NCI-H524 treated with DMSO at 0.1 percent for 48 hours (cell line): ENCODE measurements around the gene LRRC57.

Experiments
- DNase-seq: peaks from one replicate; lab custom pipeline; 2025; lab: John Stamatoyannopoulos, UW

Gene LRRC57

DNA sequence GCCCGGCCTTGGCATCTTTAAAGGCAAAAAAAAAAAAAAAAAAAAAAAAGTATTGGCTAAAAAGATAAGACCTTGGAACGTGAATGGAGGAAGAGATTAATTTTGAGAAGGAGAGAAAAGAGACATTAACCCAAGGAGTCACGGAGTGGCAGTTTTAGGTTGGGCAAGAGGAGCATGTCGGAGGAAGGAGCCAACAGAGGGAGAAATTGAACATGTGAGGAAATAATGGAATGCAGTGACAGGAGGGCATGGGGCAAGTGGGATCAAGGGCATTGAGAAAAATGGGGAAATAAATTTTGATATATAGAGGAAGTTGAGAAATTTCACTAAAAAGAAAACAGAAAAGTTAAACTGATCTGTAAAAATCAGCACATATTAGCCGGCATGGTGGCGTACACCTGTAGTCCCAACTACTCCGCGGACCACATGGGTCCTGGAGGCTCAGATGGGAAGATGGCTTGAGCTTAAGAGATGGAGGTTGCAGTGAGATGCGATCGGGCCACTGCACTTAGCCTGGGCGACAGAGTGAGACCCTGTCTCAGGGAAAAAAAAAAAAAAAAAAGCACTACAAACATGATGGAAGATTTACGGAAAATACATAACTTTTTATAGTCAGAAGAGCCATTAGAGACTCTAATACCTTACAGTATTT is 1.3 kb upstream of the LRRC57 start:
- no peak for DNase-seq

DNA sequence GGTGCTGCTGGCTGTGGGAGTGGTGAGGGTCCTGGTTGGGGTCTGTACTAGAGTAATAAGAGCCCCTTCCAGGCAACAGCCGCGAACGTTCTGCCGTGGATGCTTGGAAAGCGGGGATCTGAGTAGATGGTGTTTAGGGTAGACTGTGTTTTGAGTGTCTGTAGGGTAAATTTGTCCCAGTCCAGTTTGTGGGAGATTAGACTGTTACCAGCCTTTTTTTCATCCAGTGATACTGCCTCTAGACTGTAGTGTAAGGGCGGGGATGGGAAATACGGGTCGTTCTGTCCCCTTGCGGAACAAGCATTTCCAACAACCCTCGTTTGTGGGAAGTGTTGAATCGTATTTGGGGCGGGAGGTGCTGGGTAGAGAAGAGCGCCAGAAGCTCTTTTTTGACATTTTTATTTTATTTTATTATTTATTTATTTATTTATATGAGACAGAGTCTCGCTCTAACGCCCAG is 469 bp upstream of the LRRC57 start:
- DNase-seq: no peak

DNA sequence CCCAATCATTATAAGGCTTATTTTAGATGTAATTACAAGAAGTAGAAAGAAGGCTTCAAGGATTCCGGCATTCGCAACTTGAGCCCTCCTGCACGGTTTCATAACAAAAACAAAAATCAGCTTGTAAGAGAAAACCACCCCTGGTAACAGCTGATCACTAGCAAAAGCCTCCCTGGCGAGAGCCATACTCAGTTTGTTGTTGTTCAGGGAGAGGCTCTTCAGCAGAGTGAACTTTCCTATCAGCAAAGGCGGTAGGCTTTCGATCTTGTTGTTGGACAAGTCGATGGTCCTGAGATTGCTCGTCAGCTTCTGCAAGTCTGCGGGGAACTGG is 710 bp downstream of the LRRC57 start:
- no peak for DNase-seq

DNA sequence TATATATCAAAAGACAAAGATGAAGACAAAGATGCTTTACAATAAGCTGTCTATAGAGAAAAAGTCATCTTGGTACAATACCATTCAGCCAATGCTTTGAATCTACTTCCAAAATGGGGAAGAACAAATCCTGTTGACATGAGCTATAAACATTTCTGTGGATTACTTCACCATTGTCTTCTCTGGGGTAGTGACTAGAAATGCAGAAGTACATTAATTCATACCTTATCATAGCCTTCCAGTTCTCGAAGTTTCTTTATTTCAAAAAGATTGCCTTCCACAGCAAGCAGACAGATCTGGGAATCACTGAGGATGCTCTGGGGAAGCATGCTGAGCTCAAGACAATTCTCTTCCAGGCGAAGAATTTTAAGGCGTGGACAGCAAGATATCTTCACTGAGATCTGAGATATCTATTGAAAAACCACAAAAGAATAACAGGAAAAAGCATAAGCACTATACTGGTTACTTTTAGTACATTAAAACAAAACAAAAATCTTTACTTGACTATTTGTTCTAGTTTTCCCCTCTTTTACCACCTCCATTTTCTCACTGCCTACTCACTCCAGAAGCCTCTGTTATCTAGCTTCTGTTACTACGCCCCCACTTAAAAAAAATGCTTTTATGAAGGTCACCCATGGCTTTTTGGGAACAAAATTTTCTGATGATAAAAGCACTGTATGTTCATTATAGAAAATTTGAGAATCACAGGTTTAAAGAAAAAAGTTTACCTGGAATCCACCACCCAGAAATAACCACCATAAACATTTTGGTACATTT is 3.6 kb downstream of the LRRC57 start:
- no peak for DNase-seq

DNA sequence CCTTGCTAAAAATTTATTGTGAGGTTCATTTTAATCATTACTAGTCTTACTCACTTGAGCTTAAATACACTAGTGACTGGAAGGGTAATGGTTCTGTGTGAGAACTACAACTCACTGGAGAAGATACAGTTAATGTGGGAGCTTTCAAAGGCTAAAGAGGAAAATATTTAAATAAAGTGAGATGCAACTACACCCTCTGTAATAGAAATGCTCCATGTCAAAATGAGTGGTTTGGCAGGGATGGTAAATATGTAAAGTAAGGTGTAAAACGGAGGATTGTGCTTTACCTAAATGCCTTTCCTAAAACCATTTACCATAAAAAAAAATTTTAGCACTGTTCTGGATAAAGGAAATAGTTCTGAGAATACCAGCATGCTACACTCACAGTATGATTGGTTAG is 15.3 kb downstream of the LRRC57 start:
- no peak for DNase-seq

DNA sequence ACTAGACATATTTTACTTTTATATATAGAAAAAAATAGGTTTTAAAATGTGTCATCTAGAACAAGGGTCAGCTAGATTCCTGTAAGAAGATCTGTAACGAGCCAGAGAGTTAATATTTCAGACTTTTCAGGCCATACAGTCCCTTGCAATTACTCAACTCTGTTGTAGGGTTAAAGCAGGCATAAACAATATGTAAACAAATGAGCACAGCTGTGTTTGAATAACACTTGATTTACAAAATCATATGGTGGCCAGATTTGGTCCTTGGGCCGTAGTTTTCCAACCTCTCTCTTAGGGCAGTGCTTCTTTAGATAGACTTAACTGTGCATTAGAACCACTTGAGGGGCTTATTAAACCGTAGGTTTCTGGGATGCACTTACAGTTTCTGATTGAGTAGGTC is 19.6 kb downstream of the LRRC57 start:
- DNase-seq: no peak

DNA sequence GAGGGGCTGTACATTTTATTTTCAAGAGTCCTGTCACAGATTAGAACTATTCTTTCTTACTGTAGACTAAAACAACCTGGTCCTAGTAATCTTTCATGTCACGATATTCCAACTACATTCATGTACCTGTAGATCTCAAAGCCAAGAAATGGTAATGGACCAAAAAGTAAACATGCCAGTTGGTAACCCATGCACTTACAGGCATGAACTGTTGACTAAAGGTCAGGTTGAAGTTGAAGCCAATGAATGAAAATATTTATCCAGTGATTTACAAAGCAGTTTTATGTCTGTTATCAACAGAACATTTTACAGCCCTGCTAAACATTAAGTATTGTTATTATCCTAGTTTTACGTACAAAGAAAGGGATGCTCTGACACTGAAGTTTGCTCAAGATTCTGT is 25.3 kb downstream of the LRRC57 start:
- no peak for DNase-seq

DNA sequence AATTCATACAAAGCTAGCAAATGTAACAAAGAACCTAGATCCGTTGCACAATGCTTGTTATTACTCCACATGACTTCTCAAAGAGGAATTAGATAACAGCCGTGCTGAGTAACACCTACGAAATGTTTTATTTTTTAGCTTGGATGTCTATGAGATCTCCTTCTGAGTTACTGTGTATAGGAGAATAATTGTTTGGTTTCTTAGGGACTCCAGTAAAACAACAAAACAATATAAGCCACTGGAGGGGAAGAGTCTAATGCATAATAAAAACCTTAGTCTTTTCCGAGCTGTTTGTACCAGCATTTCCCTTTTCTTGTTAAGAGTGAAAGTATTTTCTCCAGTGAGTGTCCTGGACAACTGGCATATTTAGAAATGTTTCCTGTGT is 37.6 kb downstream of the LRRC57 start:
- DNase-seq: no peak

DNA sequence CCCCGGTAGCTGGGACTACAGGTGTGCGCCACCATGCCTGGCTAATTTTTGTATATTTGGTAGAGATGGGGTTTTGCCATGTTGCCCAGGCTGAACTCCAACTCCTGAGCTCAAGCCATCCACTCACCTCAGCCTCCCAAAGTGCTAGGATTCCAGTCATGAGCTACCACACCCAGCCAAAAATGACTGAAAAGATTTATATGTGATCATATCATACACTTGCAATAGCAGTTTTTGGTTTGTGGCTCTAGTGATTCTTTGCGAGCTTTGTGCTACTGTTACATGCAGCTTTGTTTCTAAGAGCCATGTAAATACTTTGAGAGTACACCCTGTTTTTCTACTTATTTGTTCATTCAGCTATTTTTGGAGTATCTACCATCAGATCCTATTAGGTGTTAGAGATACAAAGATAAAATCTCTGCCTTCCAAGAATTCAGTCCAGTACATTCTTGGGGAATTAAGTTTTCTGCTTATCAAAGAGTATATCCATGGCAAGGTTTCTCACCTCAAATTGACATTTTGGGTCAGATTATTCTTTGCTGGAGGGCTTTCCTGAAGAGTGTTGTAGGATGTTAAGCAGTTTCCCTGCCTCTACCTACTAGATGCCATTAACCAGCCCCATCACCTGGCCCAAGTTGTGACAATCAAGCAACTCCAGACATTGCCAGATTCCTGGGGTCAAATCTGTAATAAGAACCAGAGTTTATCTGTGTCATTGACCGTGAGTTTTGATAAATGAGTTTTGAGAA is 38.2 kb downstream of the LRRC57 start:
- no peak for DNase-seq

DNA sequence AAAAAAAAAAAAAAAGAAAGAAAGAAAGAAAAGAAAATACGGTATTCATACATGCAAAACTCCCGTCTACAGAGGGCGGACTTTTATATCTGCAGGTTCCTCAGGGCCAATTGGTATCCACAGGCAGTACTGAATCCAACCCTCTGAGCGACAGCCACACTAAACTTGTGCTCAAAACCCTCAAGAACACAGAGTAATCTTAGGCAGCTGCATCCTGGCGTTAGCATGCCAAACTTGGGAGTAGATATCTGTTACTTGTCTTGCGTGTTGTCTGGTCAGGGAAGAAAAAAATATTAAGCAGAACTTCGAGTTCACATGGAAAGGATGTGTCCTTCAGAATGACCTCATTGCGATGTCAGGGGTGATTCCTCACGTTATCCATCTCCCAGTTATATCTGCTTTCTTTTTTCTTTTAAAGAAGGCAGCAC is 40.3 kb downstream of the LRRC57 start:
- DNase-seq: no peak

DNA sequence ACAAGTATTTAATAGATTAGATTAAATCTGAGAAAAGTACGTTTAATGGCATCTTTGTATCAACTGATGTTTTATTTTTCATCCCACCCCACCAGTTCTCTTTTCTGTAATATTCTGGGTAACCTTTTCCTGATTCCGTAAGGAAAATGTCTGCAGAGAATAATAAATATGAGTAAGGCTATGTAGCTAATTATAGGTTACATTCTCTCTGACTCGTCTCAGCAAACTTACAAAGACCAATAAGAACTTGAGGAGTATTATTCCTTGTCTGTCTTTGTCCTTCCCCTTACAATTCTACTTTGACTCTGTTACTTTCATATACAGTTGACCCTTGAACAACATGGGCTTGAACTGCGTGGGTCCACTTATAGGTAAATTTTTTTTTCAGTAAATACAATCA is 41.1 kb downstream of the LRRC57 start:
- no peak for DNase-seq

DNA sequence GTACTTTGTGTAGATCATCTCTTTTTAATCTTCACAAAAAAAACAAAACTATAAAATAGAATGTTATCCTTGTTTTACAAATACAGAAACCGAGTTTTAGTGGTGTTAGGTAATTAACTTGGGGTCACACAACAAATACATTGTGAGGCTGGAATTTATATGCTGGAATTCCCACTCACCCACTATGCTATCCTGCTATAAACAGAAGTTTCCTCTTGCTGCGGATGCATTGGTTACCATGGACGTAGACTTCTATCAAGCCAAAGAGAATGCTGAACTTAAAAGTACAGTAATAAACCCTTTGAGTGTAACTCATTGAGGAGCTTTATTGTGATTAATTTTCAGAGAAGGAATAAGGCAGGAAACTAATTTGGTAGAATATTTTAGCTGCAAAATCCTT is 44.0 kb downstream of the LRRC57 start:
- DNase-seq: no peak

DNA sequence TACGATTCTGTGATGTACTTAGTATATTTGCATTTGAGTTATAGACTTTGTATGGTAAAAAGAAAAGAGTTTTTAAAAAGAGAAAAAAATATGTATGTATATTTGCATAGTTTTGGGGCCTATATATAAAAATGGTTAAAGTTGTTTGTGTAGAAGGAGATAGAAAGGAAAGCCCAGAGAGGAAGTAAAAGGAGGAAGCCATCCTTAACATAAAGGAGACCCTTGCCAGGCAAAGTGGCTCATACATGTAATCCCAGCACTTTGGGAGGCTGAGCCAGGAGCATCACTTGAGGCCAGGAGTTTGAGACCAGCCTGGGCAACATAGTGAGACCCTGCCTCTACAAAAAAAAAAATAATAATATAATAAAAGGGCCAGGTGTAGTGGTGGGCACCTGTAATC is 44.8 kb downstream of the LRRC57 start:
- no peak for DNase-seq

DNA sequence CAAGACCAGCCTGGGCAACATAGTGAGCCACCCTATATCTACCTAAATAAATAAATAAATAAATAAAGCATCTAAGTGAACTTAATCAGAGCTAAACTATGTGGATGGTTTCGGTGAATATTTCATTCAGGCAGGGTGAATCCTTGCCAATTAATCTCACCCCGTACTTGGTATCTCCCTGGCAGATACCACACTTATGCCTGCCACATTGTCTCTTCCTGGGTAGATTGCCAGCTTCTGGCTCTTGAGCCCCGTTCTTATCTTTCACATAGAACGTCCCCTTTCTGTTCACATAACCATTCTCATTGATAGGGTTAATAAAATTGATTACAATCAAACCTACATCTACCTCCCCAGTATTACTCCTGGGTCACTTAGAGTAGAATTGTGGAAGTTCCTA is 46.1 kb downstream of the LRRC57 start:
- DNase-seq: no peak

DNA sequence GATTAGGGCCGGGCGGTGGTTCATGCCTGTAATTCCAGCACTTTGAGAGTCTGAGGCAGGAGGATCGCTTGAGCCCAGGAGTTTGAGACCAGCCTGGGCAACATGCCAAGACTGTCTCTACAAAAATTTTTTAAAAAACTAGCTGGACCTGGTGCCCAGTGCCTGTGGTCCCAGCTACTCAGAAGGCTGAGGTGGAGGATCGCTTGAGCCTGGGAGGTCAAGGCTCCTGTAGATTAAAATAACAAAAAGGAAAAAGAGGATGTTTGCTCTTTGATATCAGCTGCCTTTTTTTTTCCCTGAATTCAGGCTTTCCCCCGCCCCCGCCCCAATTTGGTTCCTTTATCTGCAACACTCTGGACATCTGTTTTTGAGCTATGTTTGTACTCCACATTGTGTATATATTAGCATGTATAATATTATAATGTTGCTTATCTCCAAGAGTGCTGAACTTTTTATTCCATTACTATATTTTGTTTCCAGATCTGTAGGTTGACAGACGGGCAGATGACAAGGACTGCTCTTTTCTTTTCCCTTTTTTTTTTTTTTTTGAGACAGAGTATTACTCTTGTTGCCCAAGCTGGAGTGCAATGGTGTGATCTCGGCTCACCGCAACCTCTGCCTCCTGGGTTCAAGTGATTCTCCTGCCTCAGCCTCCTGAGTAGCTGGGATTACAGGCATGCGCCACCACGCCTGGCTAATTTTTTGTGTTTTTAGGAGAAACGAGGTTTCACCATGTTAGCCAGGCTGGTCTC is 48.6 kb downstream of the LRRC57 start:
- DNase-seq: no peak

DNA sequence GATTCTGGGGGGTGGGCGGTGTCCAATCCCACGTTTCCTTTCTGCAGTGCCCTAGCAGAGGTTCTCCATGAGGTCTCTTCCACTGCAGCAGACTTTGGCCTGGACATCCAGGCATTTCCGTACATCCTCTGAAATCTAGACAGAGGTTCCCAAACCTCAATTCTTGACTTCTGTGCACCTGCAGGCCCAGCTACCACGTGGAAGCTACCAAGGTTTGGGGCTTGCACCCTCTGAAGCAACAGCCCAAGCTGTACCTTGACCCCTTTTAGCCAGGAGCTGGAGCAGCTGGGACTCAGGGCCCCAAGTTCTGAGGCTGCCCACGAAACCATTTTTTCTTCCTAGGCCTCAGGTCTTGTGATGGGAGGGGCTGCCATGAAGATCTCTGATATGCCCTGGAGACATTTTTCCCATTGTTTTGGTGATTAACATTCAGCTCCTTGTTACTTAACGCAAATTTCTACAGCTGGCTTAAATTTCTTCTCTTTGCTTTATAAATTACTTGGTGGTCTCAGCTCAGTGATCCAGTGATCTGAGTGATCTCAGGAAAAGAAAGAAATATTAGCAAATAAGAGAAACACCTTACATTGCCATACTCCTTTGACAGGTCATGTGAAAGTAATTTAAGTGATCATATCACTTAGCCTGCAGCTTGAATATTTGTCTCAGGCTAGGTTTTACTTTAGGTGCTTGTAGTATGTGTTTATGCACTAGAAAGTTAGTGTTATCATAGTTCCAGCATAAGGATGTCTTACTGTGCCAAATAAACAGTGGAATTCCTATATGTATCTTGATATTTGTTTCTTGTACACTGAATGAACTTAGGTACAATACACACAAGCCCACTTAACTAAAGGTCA is 50.2 kb downstream of the LRRC57 start:
- no peak for DNase-seq

DNA sequence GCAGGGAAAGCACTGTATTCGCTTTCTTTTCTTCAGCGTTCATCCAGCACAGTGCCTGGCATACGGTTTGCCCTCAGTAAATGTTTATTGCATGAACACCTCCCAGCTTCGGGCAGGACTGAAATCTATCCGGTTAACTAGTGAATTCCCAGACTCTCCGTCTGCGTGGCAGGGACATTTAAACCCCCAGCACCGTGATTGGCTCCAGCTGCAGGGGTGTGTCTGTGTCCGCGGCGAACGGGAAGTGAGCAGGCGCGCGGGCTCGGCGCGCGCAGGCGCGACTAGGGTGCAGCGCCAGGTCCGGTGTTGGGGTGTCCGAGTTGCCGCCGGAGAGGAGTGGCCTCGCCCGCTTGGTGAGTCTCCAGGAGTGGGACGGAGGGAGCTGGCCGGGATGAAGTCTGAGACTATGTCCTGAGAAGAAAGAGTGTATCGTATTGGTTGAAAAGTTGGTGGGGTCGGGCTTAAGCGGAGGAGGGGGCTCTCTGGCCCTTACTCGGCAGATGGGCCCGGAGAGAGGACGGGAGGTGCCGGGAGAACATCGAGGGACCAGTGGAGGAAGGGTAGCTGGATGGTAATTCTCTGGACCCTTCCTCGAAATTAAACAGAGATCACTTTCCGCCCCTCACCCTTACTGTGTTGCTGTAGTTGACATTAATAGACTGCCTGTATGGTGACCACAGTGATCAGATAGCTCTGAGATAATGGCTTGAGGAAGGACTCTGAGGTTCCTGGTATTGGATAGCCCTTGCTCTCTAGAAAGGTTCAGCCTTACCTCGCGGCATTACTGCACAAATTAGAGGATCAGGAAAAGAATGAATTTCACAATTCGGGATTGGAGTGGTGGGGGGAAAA is 53.0 kb downstream of the LRRC57 start, which contains the start of gene SNAP23:
Gene SNAP23, plus strand, starts transcription at position 274 of the 852 bp plus-strand sequence. CDS start 16,213 bp downstream, outside the sequence.
- DNase-seq: peak; percentile 68

DNA sequence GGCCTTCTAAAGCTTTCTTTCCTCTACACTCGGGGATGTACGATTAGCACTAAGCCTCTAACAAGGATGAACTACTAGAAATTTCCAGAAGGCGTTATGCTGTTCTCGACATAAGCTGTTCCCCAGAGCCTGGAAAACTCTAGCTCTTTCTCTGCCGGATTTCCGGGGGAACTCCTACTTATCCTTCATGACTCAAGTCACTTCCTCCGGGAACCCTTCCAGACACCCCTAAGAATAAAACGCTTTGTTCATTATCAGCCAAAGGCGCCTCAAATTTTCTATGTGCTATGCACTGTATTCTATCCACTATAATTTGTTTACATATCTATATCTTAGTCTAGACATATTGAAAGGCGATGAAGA is 53.6 kb downstream of the LRRC57 start:
- DNase-seq: no peak

DNA sequence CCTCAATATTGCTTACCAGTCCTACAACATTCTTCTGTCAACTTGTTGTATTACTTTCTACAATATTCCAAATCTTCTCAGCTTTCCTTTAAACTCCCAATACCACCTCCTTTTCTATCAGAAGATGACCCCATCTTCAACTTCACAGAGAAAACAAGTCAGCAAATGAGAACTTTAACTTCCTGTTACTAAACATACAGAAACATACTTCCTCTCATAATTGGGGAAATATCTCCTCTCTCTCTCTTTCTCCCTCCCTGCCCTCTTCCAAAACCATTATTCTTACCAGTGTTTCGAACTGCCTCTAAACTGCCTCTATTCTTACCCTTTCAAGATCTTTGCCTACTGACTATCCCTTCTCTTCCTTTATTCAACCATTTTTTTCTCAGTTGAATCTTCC is 54.9 kb downstream of the LRRC57 start:
- no peak for DNase-seq

DNA sequence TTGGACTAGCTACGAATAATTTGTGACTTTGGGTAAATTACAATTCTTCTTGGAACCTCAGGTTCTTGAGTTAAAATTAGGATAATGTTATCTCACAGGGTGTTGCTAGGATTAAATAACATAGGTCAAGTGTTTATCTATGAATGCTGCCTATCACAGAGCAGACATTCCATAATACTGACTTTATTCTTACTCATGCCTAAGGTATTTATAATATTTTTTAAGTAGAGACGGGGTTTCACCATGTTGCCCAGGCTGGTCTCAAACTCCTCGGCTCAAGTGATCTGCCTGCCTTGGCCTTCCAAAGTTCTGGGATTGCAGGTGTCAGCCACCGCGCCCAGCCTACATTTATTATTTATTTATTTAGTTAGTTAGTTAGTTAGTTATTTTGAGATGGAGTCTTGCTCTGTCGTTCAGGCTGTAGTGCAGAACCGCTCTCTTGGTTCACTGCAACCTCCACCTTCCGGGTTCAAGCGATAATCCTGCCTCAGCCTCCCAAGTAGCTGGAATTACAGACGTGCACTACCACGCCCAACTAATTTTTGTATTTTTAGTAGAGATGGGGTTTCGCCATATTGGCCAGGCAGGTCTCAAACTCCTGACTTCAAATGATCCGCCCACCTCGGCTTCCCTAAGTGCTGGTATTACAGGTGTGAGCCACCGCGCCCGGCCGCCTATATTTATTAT is 56.9 kb downstream of the LRRC57 start:
- DNase-seq: no peak
